SK-N-MC (cell line): ENCODE measurements around the gene RHOH.

Source experiments
- EZH2 ChIP-seq: fragments of 200-600 bp; sonication (generic); IDR thresholded peaks from one replicate; pipeline ENCODE4 v1.6.1; 2017; ENCODE audit warnings: antibody characterized with exemption
- FOXP2 ChIP-seq: optimal IDR thresholded peaks from 2 replicates; pipeline ENCODE3; 2011; ENCODE audit warnings: mild to moderate bottlenecking, moderate library complexity; ENCODE audit not compliant: insufficient read depth; ENCODE audit errors: extremely low read length, control extremely low read depth
- POLR2AphosphoS5 ChIP-seq: IDR thresholded peaks from 2 replicates; pipeline ENCODE4 v1.6.1; 2012; ENCODE audit warnings: mild to moderate bottlenecking, low read depth, low read length, borderline replicate concordance

GRCh38 chr4:40246011-40246900, 49.4 kb downstream of the RHOH start:
- TF ChIP-seq POLR2AphosphoS5 = 0 out of 2 replicates have a peak, but pooled peaks have one; percentile 20
- no peak for TF ChIP-seq FOXP2
- TF ChIP-seq EZH2 = no peak
